ENCODE measurements around the gene ABO.
"Not testable (repeated sequence)": the region's sequence is repeated elsewhere in the genome, so short reads cannot be mapped to it uniquely, and the experiment has no call there.

The ABO gene

DNA sequence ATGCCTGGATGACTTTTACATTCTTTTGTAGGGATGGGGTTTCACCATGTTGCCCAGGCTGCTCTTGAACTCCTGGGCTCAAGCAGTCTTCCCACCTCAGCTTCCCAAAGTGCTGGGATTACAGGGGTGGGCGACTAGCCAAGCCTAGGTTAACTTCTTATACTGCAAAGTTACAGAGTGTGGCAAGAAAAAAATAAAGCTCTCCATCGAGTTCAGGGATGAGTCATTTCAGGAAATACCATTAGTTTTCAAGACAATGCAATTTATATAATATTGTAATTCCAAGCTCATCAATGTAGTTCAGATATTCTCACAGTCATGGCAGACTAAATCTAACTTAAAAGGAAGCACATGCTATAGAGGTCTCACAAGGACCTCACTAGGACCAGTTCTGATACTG is 11.5 kb upstream of the ABO start:
- DNase-seq = no peak

GRCh38 chr9:133285252-133285775 is 10.3 kb upstream of the ABO start:
- no peak for DNase-seq

- no peak for DNase-seq
These were observed 9.4 kb upstream of the ABO start for GRCh38 chr9:133284362-133284761.

GRCh38 chr9:133283255-133284032 is 8.4 kb upstream of the ABO start:
- DNase-seq = not testable (repeated sequence)

GRCh38 chr9:133282464-133283238 is 7.7 kb upstream of the ABO start:
- no peak for DNase-seq

GRCh38 chr9:133280392-133280791 is 5.4 kb upstream of the ABO start:
- DNase-seq = no peak

- no peak for DNase-seq
These were observed 3.4 kb upstream of the ABO start for GRCh38 chr9:133278161-133279114.

DNA sequence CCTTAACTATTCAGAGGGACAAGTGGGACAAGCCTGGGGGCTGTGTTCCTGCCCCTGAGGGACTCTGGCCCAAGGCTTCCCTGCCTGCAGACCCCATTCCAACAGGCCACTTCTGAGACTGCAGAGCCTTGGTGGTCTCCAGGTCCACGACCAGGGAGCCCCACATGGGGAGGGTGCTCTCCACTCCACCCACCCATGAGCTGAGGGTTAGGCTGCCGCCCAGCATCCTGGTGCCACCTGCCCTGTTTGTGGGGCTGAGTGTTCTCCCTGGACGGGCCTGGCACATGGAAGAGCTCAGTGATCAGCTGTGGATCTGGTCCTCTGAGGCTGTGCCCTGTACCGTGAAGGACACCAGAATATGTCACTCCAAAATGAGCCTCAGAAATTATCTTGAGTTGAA is 2.5 kb upstream of the ABO start:
- DNase-seq = no peak

DNA sequence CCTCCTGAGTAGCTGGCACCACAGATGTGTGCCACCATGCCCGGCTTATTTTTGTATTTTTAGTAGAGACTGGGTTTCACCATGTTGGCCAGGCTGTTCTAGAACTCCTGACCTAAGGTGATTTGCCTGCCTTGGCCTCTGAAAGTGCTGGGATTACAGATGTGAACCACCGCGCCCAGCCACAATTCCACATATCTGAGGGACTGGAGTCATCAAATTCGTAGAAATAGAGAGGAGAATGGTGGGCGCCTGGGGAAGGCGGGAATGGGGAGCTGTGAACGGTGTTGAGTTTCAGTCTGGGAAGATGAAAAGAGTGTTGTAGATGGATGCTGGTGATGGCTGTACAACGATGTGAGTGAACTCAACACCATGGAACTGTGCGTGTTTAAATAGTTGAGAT is 1.9 kb upstream of the ABO start:
- no peak for DNase-seq

GRCh38 chr9:133276001-133276884 is 1.2 kb upstream of the ABO start:
- DNase-seq = no peak

DNA sequence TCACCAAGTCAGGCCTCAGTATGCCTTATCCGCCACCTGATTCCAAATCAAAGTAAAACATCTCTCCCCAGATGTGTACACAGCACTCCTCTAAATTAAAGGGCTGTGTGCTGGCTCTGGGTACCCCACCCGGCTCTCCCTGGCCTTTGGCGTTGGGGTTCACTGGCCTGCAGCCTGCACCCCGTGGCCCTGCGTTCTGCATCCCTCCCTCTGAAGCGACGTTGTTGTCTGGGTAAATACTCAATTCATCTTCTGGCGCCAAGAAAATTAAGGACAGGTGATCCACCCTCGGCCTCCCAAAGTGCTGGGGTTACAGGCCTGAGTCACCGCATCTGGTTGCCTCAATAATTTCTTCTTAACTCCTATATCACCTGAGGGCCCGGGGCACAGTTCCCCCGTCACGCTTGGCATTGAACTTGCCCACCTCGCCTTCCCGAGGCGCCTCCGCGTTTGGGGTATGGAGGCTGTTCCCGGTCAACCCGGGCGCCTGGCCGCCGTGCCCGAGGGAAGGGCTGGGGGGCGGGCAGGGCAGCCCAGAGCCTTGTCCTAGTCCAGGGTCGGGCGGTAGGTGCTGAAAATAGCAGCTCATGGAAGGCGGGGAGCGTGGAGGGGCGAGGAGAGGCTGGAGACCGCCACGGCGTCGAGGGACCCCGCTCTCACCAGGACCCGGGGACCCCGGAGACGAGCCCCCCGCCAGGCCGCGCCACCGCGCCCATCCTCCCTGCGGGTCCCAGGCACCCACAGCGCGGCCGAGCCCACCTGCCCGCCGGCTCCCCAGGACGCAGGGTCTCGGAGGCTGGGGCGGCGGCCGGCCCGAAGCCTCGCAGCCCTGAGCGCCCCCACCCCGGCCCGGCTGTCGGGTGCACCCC is 531 bp downstream of the ABO start:
- DNase-seq = no peak

GRCh38 chr9:133273819-133274218 is 1.2 kb downstream of the ABO start:
- no peak for DNase-seq

DNA sequence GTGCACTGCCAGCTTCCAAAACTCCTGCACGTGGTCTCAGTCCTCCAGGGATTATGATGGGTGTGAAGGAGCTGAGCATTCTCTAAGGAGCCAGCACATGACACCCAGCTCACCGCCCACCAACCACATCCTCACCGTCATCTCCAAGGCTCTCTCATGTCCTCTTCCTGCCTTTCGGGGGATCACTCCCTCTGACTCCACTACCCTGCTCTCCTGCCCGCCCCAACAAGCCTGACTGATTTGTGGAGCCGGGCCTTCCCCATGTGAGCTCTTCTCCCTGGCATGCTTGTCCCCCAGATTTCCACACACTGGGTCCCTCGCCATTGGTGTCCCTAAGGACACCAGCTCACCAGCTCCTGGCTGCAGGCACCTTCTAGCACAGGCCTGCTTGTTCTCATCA is 1.9 kb downstream of the ABO start:
- no peak for DNase-seq

DNA sequence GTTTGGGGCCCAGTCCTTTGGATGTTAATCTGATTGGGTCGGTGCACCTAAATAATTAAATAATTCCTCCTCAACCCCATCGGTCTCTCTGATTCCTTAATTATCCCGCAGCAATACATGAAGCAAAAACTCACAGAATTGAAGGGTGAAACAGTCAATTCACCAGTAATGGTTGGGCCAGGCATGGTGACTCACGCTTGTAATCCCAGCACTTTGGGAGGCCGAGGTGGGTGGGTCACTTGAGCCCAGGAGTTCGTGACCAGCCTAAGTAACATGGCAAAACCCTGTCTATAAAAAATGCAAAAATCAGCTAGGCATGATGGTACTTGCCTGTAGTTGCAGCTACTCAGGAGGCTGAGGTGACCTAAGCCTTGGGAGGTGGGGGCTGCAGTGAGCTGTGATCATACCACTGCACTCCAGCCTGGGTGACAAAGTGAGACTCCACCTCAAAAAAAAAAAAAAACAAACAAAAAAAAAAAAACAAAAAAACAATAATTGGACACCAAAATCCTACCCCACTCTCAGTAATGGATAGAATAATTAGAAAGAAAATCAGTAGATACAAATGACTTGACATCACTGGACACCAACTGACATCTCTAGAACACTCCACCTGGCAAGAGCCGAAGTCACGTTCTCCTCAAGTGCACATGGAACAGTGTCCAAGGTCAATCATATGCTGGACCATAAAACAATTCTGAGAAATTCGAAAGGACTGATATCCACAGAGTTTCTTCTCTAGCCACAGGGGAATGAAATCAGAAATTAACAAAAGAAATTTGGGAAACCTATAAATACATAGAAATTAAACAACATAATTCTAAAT is 5.3 kb downstream of the ABO start:
- no peak for DNase-seq

DNA sequence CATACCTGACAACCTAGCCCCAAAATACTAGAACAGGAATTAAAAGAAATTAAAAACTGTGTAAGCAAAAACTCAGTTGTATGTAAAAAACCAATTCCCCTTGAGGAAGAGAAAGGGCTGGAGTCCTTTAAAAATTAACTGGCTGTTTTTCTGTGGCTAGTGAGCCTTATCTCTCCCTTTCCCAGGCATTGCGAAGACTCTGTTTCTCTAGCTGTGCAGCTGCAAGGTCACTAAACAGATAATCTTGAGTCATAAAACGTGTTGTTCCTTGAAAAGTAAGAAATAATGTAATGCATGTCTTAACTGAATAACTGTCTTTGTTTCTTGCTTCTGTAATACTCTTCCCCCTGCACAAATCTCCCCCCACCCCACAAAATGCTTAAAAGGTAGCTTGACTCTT is 5.9 kb downstream of the ABO start:
- DNase-seq = not testable (repeated sequence)

DNA sequence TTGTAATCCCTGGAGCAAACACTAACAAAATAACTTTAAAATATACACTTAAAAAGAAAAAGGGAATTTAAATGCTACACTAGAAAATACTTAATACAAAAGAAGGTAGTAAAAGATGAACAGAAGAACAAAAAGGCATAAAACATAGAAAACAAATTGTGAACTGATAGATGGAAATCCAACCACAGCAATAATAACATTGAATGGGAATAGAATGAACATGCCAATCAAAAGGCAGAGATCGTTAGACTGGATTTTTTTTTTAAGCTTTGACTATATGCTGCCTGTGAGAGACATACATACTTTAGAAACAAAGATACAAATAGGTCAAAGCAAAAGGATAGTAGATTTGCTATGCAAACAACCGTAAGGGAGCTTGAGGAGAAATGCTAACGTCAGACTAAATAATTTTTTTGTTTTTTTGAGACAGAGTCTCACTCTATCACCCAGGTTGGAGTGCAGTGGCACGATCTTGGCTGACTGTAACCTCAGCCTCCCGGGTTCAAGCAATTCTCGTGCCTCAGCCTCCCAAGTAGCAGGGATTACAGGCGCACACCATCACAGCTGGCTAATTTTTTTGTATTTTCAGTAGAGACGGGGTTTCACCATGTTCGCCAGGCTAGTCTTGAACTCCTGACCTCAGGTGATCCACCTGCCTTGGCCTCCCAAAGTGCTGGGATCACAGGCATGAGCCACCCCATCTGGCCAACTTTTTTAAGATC is 6.5 kb downstream of the ABO start:
- DNase-seq = no peak

- no peak for DNase-seq
These were observed 10.7 kb downstream of the ABO start for GRCh38 chr9:133264235-133264764.

- no peak for DNase-seq
These were observed 11.4 kb downstream of the ABO start for GRCh38 chr9:133263557-133263956.

GRCh38 chr9:133262226-133262625 is 12.8 kb downstream of the ABO start:
- no peak for DNase-seq
